A172 (cell line): ENCODE data around the gene THAP3. TPM values are rescaled to one million over a fixed set of nuclear protein-coding genes. Genes with fewer than 3 reads are reported as not detected.

Experiments
- DNase-seq: peaks from one replicate; pipeline ENCODE4 v3.0.0-alpha.2; 2015; ENCODE audit warnings: low spot score
- total RNA-seq: library from RNA; depleted of rRNA; stranded (reverse); fragments of >200 nt; shearing (Covaris generic); gene quantifications from 2 replicates; pipeline ENCODE4 v1.2.3, GENCODE V29; 2014; rRNA removed

Gene THAP3
- total RNA-seq, 1 experiment from 2014 or later, result 21.3 TPM

DNA sequence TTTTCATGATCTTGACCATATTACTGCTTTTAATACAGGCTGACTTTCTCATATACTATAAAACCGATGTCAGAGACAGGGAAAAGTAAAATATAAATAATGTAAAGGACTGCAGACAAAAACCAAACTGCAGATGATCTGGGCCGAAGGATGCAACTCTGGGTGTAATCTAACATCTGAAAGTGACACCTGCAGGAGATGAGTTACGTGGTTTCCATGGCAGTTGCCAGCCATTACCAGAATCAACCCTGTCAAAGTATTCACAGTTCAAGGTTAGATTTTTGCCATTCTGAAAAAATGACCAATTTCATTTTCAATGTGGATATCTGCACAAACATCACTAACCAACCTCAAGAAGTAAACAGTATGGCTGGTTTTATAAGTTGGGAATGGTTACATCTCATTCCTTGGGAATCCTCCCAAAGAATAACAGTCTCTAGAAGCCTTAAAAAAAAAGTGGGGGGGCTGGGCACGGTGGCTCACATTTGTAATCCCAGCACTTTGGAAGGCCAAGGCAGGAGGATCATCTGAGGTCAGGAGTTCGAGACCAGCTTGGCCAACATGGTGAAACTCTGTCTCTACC is 49.2 kb downstream of the THAP3 start:
- DNase-seq, result no peak

DNA sequence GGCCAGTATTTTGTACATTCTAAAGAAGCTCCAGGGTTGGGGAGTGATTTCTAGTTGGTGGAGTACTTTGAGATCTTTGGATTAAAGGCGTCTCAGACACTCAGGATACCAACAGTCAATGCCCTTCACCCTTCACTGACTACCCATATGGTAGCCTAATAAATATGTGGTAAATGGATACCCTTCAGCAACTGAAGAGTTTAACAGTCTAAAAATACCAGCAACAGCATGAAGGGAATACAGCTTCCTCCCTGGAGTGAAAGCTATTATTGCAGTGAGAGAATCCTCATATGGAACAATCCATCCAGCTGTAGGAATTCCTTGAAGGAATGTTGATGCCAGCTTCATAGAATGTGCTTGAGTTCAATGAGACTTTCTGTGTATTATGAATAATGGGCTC is 50.1 kb downstream of the THAP3 start:
- no peak for DNase-seq

DNA sequence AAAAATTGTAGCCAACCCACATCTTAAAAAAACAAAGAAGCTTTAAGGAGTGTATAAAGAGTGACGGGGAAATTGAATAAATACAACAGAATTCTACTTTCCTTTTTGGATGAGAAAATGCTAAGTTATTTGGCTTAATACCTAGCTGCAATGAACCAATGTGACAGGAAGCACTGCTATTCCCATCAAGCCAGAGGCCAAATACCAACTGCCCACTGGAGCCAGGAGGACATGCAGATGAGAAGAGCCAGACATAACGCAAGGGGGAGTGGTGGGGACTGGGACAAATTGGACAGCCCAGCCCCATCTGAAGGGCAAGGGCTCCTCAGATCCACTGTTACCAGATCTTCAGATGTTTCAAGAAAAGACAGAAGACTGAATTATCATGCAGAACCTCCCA is 51.3 kb downstream of the THAP3 start:
- no peak for DNase-seq

Other genes starting within 250 kb of the THAP3 start
- 44.2 and 55.3 TPM in 2 replicates for gene ACOT7, start 231.1 kb upstream of the THAP3 start, total RNA-seq
- gene HES2, start 204.9 kb upstream of the THAP3 start, total RNA-seq, result 2.0 and 3.9 TPM in 2 replicates
- gene ESPN, start 200.1 kb upstream of the THAP3 start, total RNA-seq, result 4.0 TPM in 1 of 2 replicates, not detected in the other
- gene TNFRSF25, start 158.7 kb upstream of the THAP3 start, total RNA-seq, result 5.1 and 6.2 TPM in 2 replicates
- gene PLEKHG5, start 133.2 kb upstream of the THAP3 start, total RNA-seq, result 8.6 and 10.1 TPM in 2 replicates
- gene NOL9, start 70.4 kb upstream of the THAP3 start, total RNA-seq, result 17.4 and 17.9 TPM in 2 replicates
- gene TAS1R1, start 69.6 kb upstream of the THAP3 start, total RNA-seq, result not detected in 2 replicates
- 7.6 and 12.6 TPM in 2 replicates for gene ZBTB48, start 44.9 kb upstream of the THAP3 start, total RNA-seq
- 16.0 and 18.2 TPM in 2 replicates for gene KLHL21, start 22.0 kb upstream of the THAP3 start, total RNA-seq
- 6.2 and 8.4 TPM in 2 replicates for gene PHF13, start 11.1 kb upstream of the THAP3 start, total RNA-seq
- 29.8 and 44.0 TPM in 2 replicates for gene DNAJC11, start 76.9 kb downstream of the THAP3 start, total RNA-seq
- 66.1 and 97.5 TPM in 2 replicates for gene CAMTA1, start 160.6 kb downstream of the THAP3 start, total RNA-seq